K562 (cell line): ENCODE data around the gene FOXJ2. TPM values are rescaled to one million over a fixed set of nuclear protein-coding genes. Genes with fewer than 3 reads are reported as not detected.

Experiments used
- ATAC-seq: fragments of 200-7000 bp; cut with Tn5 transposase; 3 replicates; pipeline ENCODE4 v1.9.1; 2020; ENCODE audit warnings: moderate library complexity
- BruUV-seq: library from RNA; stranded (reverse); fragments of 400-500 nt; replicated peaks from 2 replicates; lab custom pipeline; 2021; lab: Mats Ljungman, UMichigan
- CTCF ChIA-PET: fragments of 300-600 bp; formaldehyde crosslinking; extraction: SDS; loops from one replicate; lab custom pipeline; 2021; ENCODE audit warnings: low intra/inter-chr PET ratio; lab: Yijun Ruan, JAX
- POLR2A ChIA-PET: fragments of 300-600, 350-650 bp; sonication (Branson Sonifier 250); formaldehyde crosslinking; extraction: SDS; loops from one replicate; lab custom pipeline; 2021; ENCODE audit warnings: antibody characterized with exemption, inconsistent platforms; lab: Yijun Ruan, JAX
- DNase-seq, 4 experiments: peaks; one replicate each; pipeline versions ENCODE4 v3.0.0 to v3.0.0-alpha.2; 2011 to 2018; ENCODE audit warnings: low spot score in 3 of 4, mixed read lengths in 3 of 4; ENCODE audit errors: extremely low read depth in 1 of 4
- FAIRE-seq: peaks from 2 replicates; lab custom pipeline; 2011; peaks lifted over from hg19 to GRCh38; lab: Jason Lieb, UNC
- H2AFZ ChIP-seq: 2 replicates; pipeline ENCODE4 v1.6.0; 2011; ENCODE audit warnings: low read depth, low read length, control low read depth, inconsistent platforms
- H3K27ac ChIP-seq: fragments of 200-600 bp; 3 replicates; pipeline ENCODE4 v1.8.0; 2011; ENCODE audit warnings: low read depth, mild to moderate bottlenecking, control low read depth, inconsistent platforms, low read length, moderate library complexity, mixed read lengths; ENCODE audit errors: extremely low read depth
- H3K27me3 ChIP-seq, 2 experiments: fragments of 300-600 bp in 1 of 2; 2 replicates in 1 of 2; 3 replicates in 1 of 2; pipeline versions ENCODE4 v1.6.0 to v1.8.0; 2011; ENCODE audit warnings: inconsistent platforms in 2 of 2, low read length in 2 of 2, mild to moderate bottlenecking in 1 of 2, mixed read lengths in 1 of 2, moderate library complexity in 1 of 2; ENCODE audit not compliant: control insufficient read depth in 2 of 2, insufficient read depth in 2 of 2
- H3K36me3 ChIP-seq: fragments of 300-600 bp; 3 replicates; pipeline ENCODE4 v1.8.0; 2011; ENCODE audit warnings: mild to moderate bottlenecking, low read length, inconsistent platforms; ENCODE audit not compliant: control insufficient read depth, insufficient read depth
- H3K4me1 ChIP-seq, 2 experiments: fragments of 200-600 bp in 1 of 2; replicated peaks in 1 of 2; 2 replicates in 1 of 2; 3 replicates in 1 of 2; pipeline versions ENCODE4 v1.5.1 to v1.8.0; 2011; ENCODE audit warnings: inconsistent platforms in 2 of 2, low read length in 2 of 2, mild to moderate bottlenecking in 1 of 2, mixed read lengths in 1 of 2, moderate library complexity in 1 of 2; ENCODE audit not compliant: control insufficient read depth in 2 of 2, insufficient read depth in 2 of 2
- H3K4me2 ChIP-seq: 2 replicates; pipeline ENCODE4 v1.6.1; 2011; ENCODE audit warnings: low read length, control low read depth, inconsistent platforms, mixed read lengths; ENCODE audit not compliant: insufficient read depth
- H3K4me3 ChIP-seq: fragments of 200-600 bp; sonication (generic), shearing (Covaris generic); 2 replicates; pipeline ENCODE4 v1.5.1; 2016; ENCODE audit warnings: control low read depth, inconsistent platforms
- H3K79me2 ChIP-seq: fragments of 200-600 bp; 3 replicates; pipeline ENCODE4 v1.8.0; 2011; ENCODE audit warnings: low read length, inconsistent platforms; ENCODE audit not compliant: control insufficient read depth, insufficient read depth
- H3K9ac ChIP-seq, 2 experiments: 2 replicates each; pipeline versions ENCODE4 v1.6.0 to v1.6.1; 2011; ENCODE audit warnings: low read depth in 2 of 2, low read length in 2 of 2, control low read depth in 1 of 2, inconsistent platforms in 1 of 2, mild to moderate bottlenecking in 1 of 2, mixed read lengths in 1 of 2; ENCODE audit not compliant: insufficient read depth in 1 of 2
- H3K9me1 ChIP-seq: one replicate; pipeline ENCODE4 v1.6.0; 2011; ENCODE audit warnings: inconsistent platforms, mild to moderate bottlenecking, low read length, moderate library complexity; ENCODE audit not compliant: control insufficient read depth, insufficient read depth
- H3K9me3 ChIP-seq: replicated peaks from 2 replicates; pipeline ENCODE4 v1.5.1; 2011; ENCODE audit warnings: low read depth, low read length, inconsistent platforms; ENCODE audit not compliant: control insufficient read depth, insufficient read depth
- H4K20me1 ChIP-seq: replicated peaks from 2 replicates; pipeline ENCODE4 v1.6.1; 2011; ENCODE audit warnings: low read length, inconsistent platforms, mixed read lengths; ENCODE audit not compliant: control insufficient read depth, insufficient read depth
- FIP1L1 ChIP-seq: fragments of 200-400 bp; formaldehyde crosslinking; IDR thresholded peaks from 2 replicates; pipeline ENCODE4 v1.6.1; 2018; ENCODE audit warnings: mild to moderate bottlenecking, low read depth, low read length; ENCODE audit not compliant: poor library complexity, severe bottlenecking
- RHOXF2B ChIP-seq: fragments of 250-450 bp; sonication (Bioruptor Pico); conservative IDR thresholded peaks from 2 replicates; pipeline ENCODE4 v1.5.1; 2021
- TCFL5 ChIP-seq: fragments of 250-450 bp; sonication (Bioruptor Pico); conservative IDR thresholded peaks from 2 replicates; pipeline ENCODE4 v1.6.1; 2021; ENCODE audit warnings: mild to moderate bottlenecking, moderate library complexity, matching md5 sums
- TEAD2 ChIP-seq: fragments of 450-650 bp; IDR thresholded peaks from 2 replicates; pipeline ENCODE4 v1.6.1; 2016; ENCODE audit warnings: missing genetic modification characterization, control low read depth, missing compliant biosample characterization
- THAP7 ChIP-seq: fragments of 250-450 bp; sonication (Bioruptor Pico); IDR thresholded peaks from 2 replicates; pipeline ENCODE4 v1.5.0; 2021
- ZNF175 ChIP-seq: fragments of 200-800 bp; sonication (Bioruptor generic); IDR thresholded peaks from 2 replicates; pipeline ENCODE4 v1.6.1; 2016; ENCODE audit warnings: low read depth, mild to moderate bottlenecking, missing genetic modification characterization, missing compliant biosample characterization
- ZNF436 ChIP-seq: fragments of 250-450, 450-650 bp; sonication (Bioruptor Pico); formaldehyde crosslinking; IDR thresholded peaks from 2 replicates; pipeline ENCODE4 v1.7.0; 2020; ENCODE audit warnings: mild to moderate bottlenecking
- WGBS: fragments of 100-300 bp; shearing (Covaris generic); methylation state at CpG from one replicate; pipeline ENCODE4 v1.1.6; 2016; ENCODE audit warnings: low coverage, mixed read lengths; ENCODE audit not compliant: insufficient coverage; ENCODE audit errors: missing lambda C conversion rate; 5-methylcytosine and 5-hydroxymethylcytosine counted together
- in situ Hi-C: fragments of 300-500 bp; cut with MboI; formaldehyde crosslinking; loops from 4 replicates; pipeline ENCODE4 v1.15.0; 2018; ENCODE audit warnings: inconsistent platforms, mixed read lengths
- intact Hi-C: fragments of 100-400 bp; cut with micrococcal nuclease; formaldehyde crosslinking; loops from 2 replicates; pipeline ENCODE4 v1.14.2; 2022
- polyA plus RNA-seq, 8 experiments: library from polyadenylated mRNA; depleted of rRNA in 4 of 8; stranded (reverse) in 5 of 8; unstranded in 3 of 8; fragments of >200 nt; fragmentation: Nextera tagmentation in 2 of 8; fragmentation: Illumina TruSeq in 1 of 8; extraction: Ambion mirVana in 2 of 8; extraction: Trizol in 1 of 8; gene quantifications; 2 replicates each; pipeline versions ENCODE4 v1.2.1 to v1.2.3, GENCODE V29; 2011 to 2014; ENCODE audit warnings: inconsistent platforms in 1 of 8, missing spikeins in 1 of 8
- total RNA-seq, 7 experiments: library from RNA; depleted of rRNA in 6 of 7; stranded (reverse); fragments of >200 nt in 6 of 7; fragmentation: Illumina TruSeq in 2 of 7; extraction: Trizol in 2 of 7; gene quantifications; 2 replicates each; pipeline versions ENCODE4 v1.2.1 to v1.2.3, GENCODE V29; 2011 to 2021; ENCODE audit warnings: low replicate concordance in 1 of 7

The FOXJ2 gene
- total and polyA plus RNA-seq, 9 of the 15 experiments (the other 6 are each of a cell fraction or from before 2014, with no cell fraction given), result 1.0 to 7.5 (median 2.4) TPM

DNA sequence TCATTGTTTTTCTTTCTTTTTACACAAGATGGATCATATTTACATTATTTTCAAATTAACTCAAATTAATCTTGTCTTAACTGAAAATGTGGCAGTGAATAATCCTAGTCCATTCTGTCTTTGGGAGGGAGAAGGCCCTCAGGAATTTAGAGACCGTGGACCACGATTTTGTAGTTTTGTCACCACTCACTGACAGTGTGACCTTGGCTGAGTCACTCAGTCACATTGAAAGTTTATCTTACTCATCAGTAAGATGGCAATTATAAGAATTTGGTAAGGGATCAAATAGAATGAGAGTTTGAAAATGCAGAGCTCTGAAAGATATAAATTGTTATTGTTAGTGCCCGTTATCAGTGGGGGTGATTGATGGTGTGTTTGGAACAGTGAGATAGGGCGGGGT, 16.4 kb downstream of the FOXJ2 start:
- no peak for ATAC-seq
- H3K36me3 ChIP-seq, result peaks cover 48% of the 10 kb centered on the region
- no TSS peak for BruUV-seq

More for the DNA sequence above, 16.4 kb downstream of the FOXJ2 start:
- in situ Hi-C loops (loop anchor here (5.0 kb wide), 1 partner anchor 33 kb away; the partner anchor contains the start of gene NECAP1), intact Hi-C loops (no loop called here)
- Histone ChIP-seq H3K9me3 (no peaks in the 10 kb centered on the region), H3K9me1 (no peaks in the 10 kb centered on the region), H3K4me3 (no peak overlapping the region), H2AFZ (no peak overlapping the region), H3K27ac (no peak overlapping the region), H3K4me2 (no peak overlapping the region), H3K4me1 (peaks cover 9 to 13% of the 10 kb centered on the region in 2 experiments; a peak in 4 of 5 replicates), H3K9ac (no peak overlapping the region), H3K79me2 (no peaks in the 10 kb centered on the region), H4K20me1 (no peaks in the 10 kb centered on the region), H3K27me3 (no peaks in the 10 kb centered on the region)
- ChIA-PET POLR2A (interaction anchor here (0.6 kb wide), 1 partner anchor 29 kb away, joined by 3 read pairs; no protein-coding TSS in a partner anchor), CTCF (no interaction called here)
- 32% methylated on average over 4 of the region's 4 CpGs for WGBS
- DNase-seq, result no peak
- FAIRE-seq, result no peak
- TF ChIP-seq FIP1L1, result no peak
- no peak for TF ChIP-seq ZNF175 (CRISPR knock-in tag)
- TF ChIP-seq TCFL5 (CRISPR knock-in tag), result no peak
- TF ChIP-seq RHOXF2B, result no peak
- no peak for TF ChIP-seq TEAD2 (tag)
- TF ChIP-seq THAP7 (CRISPR knock-in tag), result no peak
- no peak for TF ChIP-seq ZNF436 (CRISPR knock-in tag)
